Keratinocyte (primary cell): ENCODE results near the gene RNF115. TPM values are rescaled to one million over a fixed set of nuclear protein-coding genes. Genes with fewer than 3 reads are reported as not detected.

Experiments
- DNase-seq: peaks from one replicate; pipeline ENCODE4 v3.0.0-alpha.2; 2011; ENCODE audit warnings: low read depth, missing footprints, low spot score
- FAIRE-seq: peaks from 2 replicates; lab custom pipeline; 2011; peaks lifted over from hg19 to GRCh38; lab: Jason Lieb, UNC
- H2AFZ ChIP-seq: 2 replicates; pipeline ENCODE4 v1.6.0; 2012; ENCODE audit warnings: low read length, control low read depth, inconsistent platforms; ENCODE audit not compliant: control insufficient read depth
- H3K27ac ChIP-seq: 2 replicates; pipeline ENCODE4 v1.5.1; 2011; ENCODE audit warnings: low read length; ENCODE audit not compliant: control insufficient read depth, insufficient read depth
- H3K27me3 ChIP-seq: 3 replicates; pipeline ENCODE4 v1.6.0; 2011; ENCODE audit warnings: low read length; ENCODE audit not compliant: control insufficient read depth, insufficient read depth; ENCODE audit errors: extremely low read depth
- H3K36me3 ChIP-seq, 2 experiments: 2 replicates in 1 of 2; 3 replicates in 1 of 2; pipeline ENCODE4 v1.5.1; 2011; ENCODE audit warnings: low read length in 2 of 2, mild to moderate bottlenecking in 1 of 2; ENCODE audit not compliant: control insufficient read depth in 2 of 2, insufficient read depth in 2 of 2; ENCODE audit errors: extremely low read depth in 1 of 2
- H3K4me1 ChIP-seq: 3 replicates; pipeline ENCODE4 v1.5.1; 2011; ENCODE audit warnings: low read length; ENCODE audit not compliant: control insufficient read depth, insufficient read depth; ENCODE audit errors: extremely low read depth
- H3K4me2 ChIP-seq: 3 replicates; pipeline ENCODE4 v1.6.0; 2011; ENCODE audit warnings: low read depth, low read length; ENCODE audit not compliant: control insufficient read depth, insufficient read depth; ENCODE audit errors: extremely low read depth
- H3K4me3 ChIP-seq, 3 experiments: fragments of 200-600 bp in 1 of 3; sonication (generic) in 1 of 3; 2 replicates in 2 of 3; 3 replicates in 1 of 3; pipeline ENCODE4 v1.5.1; 2011 to 2016; ENCODE audit warnings: low read length in 3 of 3, mild to moderate bottlenecking in 3 of 3, control low read depth in 2 of 3, inconsistent platforms in 1 of 3, low read depth in 1 of 3, mixed read lengths in 1 of 3, mixed run types in 1 of 3, moderate library complexity in 1 of 3; ENCODE audit not compliant: control insufficient read depth in 2 of 3, insufficient read depth in 2 of 3; ENCODE audit errors: extremely low read depth in 1 of 3
- H3K79me2 ChIP-seq: 2 replicates; pipeline ENCODE4 v1.6.0; 2012; ENCODE audit warnings: low read length; ENCODE audit not compliant: control insufficient read depth, insufficient read depth
- H3K9ac ChIP-seq: 3 replicates; pipeline ENCODE4 v1.6.0; 2011; ENCODE audit warnings: low read length; ENCODE audit not compliant: control insufficient read depth, insufficient read depth; ENCODE audit errors: extremely low read depth
- H3K9me1 ChIP-seq: 3 replicates; pipeline ENCODE4 v1.6.0; 2011; ENCODE audit warnings: low read length; ENCODE audit not compliant: control insufficient read depth, insufficient read depth; ENCODE audit errors: extremely low read depth
- H3K9me3 ChIP-seq: 2 replicates; pipeline ENCODE4 v1.5.1; 2012; ENCODE audit warnings: low read depth, low read length; ENCODE audit not compliant: control insufficient read depth
- H4K20me1 ChIP-seq: 3 replicates; pipeline ENCODE4 v1.6.0; 2011; ENCODE audit warnings: low read length; ENCODE audit not compliant: control insufficient read depth, insufficient read depth; ENCODE audit errors: extremely low read depth
- CTCF ChIP-seq, 3 experiments: IDR thresholded peaks in 1 of 3; conservative IDR thresholded peaks in 1 of 3; optimal IDR thresholded peaks in 1 of 3; 2 replicates in 2 of 3; 3 replicates in 1 of 3; pipeline versions ENCODE3 to v1.5.1; 2011; ENCODE audit warnings: low read length in 3 of 3, mild to moderate bottlenecking in 3 of 3, moderate library complexity in 2 of 3, control low read depth in 1 of 3, inconsistent platforms in 1 of 3; ENCODE audit not compliant: insufficient read depth in 2 of 3; ENCODE audit errors: extremely low read depth in 1 of 3
- EZH2 ChIP-seq: IDR thresholded peaks from one replicate; pipeline ENCODE4 v1.6.1; 2012; ENCODE audit warnings: inconsistent platforms, mild to moderate bottlenecking, low read length, moderate library complexity
- dilution Hi-C: fragments of 300-500 bp; cut with MboI; formaldehyde crosslinking; loops from one replicate; pipeline ENCODE4 v1.7.0; 2020; ENCODE audit warnings: low sequenced_read_pairs; ENCODE audit not compliant: extremely low pct_ligation_motif_present
- polyA plus RNA-seq, 5 experiments: library from polyadenylated mRNA; depleted of rRNA in 3 of 5; stranded (reverse) in 3 of 5; stranded (forward) in 1 of 5; unstranded in 1 of 5; fragments of >200 nt; gene quantifications; 1 replicate in 1 of 5; 2 replicates in 3 of 5; 3 replicates in 1 of 5; pipeline versions ENCODE4 v1.2.1 to v1.2.3, GENCODE V29; 2011 to 2012; ENCODE audit warnings: missing spikeins in 2 of 5, low read depth in 1 of 5, low replicate concordance in 1 of 5

Gene RNF115
- polyA plus RNA-seq, 1 donor (not counting 4 experiments of a cell fraction or from before 2014, with no cell fraction given) = 10.1 TPM

- no peak overlapping the region for H3K9ac ChIP-seq
- TF ChIP-seq CTCF (optimal IDR thresholded peaks at IDR 0.05 in 1 of 3, IDR thresholded peaks at IDR 0.05 in 1 of 3, conservative IDR thresholded peaks at IDR 0.05 in 1 of 3; ENCODE audit: extremely low read depth in 1 of 3, insufficient read depth in 2 of 3, low read length in 3 of 3) = no peak
- TF ChIP-seq EZH2 = no peak
- no peak for FAIRE-seq
Observed at GRCh38 chr1:145847827-145848226, 23.9 kb upstream of the RNF115 start.

GRCh38 chr1:145846201-145846612 lies 22.3 kb upstream of the RNF115 start:
- DNase-seq (no peak), FAIRE-seq (no peak)
- Histone ChIP-seq H4K20me1 (no peaks in the 10 kb centered on the region), H3K27me3 (no peaks in the 10 kb centered on the region), H3K9me1 (no peaks in the 10 kb centered on the region), H3K4me1 (peaks cover 11% of the 10 kb centered on the region), H3K4me2 (peak overlapping the region; percentile 93), H2AFZ (peak overlapping the region; percentile 89), H3K79me2 (no peaks in the 10 kb centered on the region), H3K9ac (peak overlapping the region; percentile 67), H3K27ac (no peak overlapping the region), H3K9me3 (no peaks in the 10 kb centered on the region), H3K36me3 (peaks cover 21 to 24% of the 10 kb centered on the region in 2 experiments), H3K4me3 (peak overlapping the region in 2 of 3 experiments; percentile 47 to 80)
- peak; percentile 74 to 80 (median 79) for TF ChIP-seq CTCF (optimal IDR thresholded peaks at IDR 0.05 in 1 of 3, IDR thresholded peaks at IDR 0.05 in 1 of 3, conservative IDR thresholded peaks at IDR 0.05 in 1 of 3; ENCODE audit: extremely low read depth in 1 of 3, insufficient read depth in 2 of 3, low read length in 3 of 3)
- TF ChIP-seq EZH2 = no peak
- dilution Hi-C loops = no loop called here

More at GRCh38 chr1:145847827-145848226, 23.9 kb upstream of the RNF115 start:
- no peaks in the 10 kb centered on the region for H3K9me3 ChIP-seq
- H3K4me2 ChIP-seq = no peak overlapping the region
- dilution Hi-C loops = no loop called here
- H3K79me2 ChIP-seq = no peaks in the 10 kb centered on the region
- H3K27me3 ChIP-seq = no peaks in the 10 kb centered on the region
- H3K27ac ChIP-seq = no peak overlapping the region
- DNase-seq = no peak
- no peaks in the 10 kb centered on the region for H3K9me1 ChIP-seq
- peaks cover 11% of the 10 kb centered on the region for H3K4me1 ChIP-seq
- no peak overlapping the region for H3K4me3 ChIP-seq
- no peaks in the 10 kb centered on the region for H4K20me1 ChIP-seq
- H2AFZ ChIP-seq = no peak overlapping the region
- peaks cover 17 to 20% of the 10 kb centered on the region in 2 experiments for H3K36me3 ChIP-seq
